Astrocyte of the cerebellum (primary cell): Measurements from ENCODE around the gene FNDC11.

Experiments used
- DNase-seq: peaks from one replicate; pipeline ENCODE4 v3.0.0-alpha.2; 2011; ENCODE audit warnings: low read depth
- H3K4me3 ChIP-seq: 2 replicates; pipeline ENCODE4 v1.5.1; 2011; ENCODE audit warnings: mild to moderate bottlenecking, low read depth, low read length, moderate library complexity
- CTCF ChIP-seq: IDR thresholded peaks from 2 replicates; pipeline ENCODE4 v1.5.1; 2012; ENCODE audit warnings: low read length, low read depth, moderate library complexity, mild to moderate bottlenecking; ENCODE audit errors: missing control alignments
- in situ Hi-C: cut with HindIII; loops from 2 replicates; pipeline ENCODE4 v1.10.0; 2017; ENCODE audit warnings: low sequenced_read_pairs

FNDC11 gene

GRCh38 chr20:63587256-63587655 is 33.3 kb downstream of the FNDC11 start:
- TF ChIP-seq CTCF: no peak
- in situ Hi-C loops: no loop called here
- no peak for DNase-seq
- no peak overlapping the region for H3K4me3 ChIP-seq

GRCh38 chr20:63587776-63588591 is 34.0 kb downstream of the FNDC11 start:
- no peak overlapping the region for H3K4me3 ChIP-seq
- TF ChIP-seq CTCF: no peak
- DNase-seq: no peak
- in situ Hi-C loops: no loop called here

DNA sequence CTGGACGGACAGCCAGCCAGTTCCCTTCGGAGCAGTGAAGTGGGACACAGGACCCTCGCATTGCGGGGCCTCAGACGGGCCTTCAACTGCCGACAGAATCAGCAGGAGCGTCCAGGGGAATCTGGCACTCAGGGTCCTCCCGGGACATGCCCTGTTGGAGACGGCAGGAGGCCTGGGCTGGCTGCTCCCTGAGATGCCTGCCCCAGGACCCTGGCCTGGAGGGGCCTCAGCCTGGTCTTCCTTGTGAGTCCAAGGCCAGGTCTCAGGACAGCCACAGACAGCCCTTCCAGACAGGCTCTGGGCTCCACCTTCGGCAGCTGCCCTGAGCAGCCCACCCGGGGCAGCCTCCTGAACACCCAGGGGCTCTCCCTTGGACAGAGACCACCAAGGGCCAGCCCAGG is 34.7 kb downstream of the FNDC11 start:
- no peak for TF ChIP-seq CTCF
- in situ Hi-C loops: no loop called here
- no peak overlapping the region for H3K4me3 ChIP-seq
- no peak for DNase-seq

GRCh38 chr20:63589261-63590217 is 35.6 kb downstream of the FNDC11 start:
- TF ChIP-seq CTCF: no peak
- in situ Hi-C loops: no loop called here
- H3K4me3 ChIP-seq: no peak overlapping the region
- no peak for DNase-seq

- no peak for DNase-seq
- TF ChIP-seq CTCF: no peak
- no peak overlapping the region for H3K4me3 ChIP-seq
- in situ Hi-C loops: no loop called here
Measured at GRCh38 chr20:63590218-63591146, 36.5 kb downstream of the FNDC11 start.

DNA sequence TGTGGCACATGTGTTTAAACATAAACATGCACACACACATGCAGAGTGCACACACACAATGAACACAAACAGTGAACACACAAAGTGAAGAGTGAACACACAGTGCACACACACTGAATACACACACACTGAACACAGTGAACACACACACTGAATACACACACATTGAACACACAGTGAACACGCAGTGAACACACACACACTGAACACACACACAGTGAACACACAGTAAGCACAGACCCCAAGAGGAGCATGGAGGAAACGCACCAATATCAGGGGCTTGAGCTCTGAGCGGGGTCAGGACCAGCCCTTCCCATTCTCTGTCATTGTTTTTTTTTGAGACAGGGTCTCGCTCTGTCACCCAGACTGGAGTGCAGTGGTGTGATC is 37.2 kb downstream of the FNDC11 start:
- DNase-seq: no peak
- in situ Hi-C loops: no loop called here
- no peak for TF ChIP-seq CTCF
- no peak overlapping the region for H3K4me3 ChIP-seq
